ENCODE results near the gene ARMH3.

ARMH3 gene

DNA sequence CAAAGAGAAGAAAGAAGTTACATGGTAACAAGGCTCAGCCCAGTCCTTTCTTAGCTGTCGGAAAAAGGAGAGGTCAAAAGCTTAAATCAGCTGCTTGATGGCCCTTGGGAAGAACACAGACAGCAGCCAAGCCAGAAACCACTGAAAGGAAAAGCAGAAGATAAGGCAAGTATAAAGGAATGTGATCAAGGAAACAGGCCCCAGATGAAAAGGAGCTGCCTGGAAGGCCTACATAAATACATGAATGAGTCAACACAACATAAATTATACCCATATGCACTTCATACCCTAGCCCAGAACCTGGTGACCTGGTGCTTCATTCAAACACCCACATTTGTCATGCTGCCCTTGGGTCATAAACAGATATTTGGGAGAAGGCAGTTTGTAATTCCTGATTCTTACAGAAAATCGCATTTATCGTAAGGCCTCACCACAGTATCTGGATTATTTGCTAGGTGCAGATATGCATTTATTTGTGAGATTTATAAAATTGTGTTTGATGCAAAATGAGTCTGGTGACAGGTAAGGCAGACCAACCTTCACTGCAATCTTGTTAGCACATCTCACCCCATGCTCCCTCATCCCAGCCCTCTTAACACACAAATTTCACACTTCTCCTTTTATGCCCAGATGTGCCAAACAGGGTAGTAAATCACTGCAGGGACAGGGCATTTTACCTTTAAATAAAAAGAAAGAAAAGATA lies 117.5 kb downstream of the ARMH3 start:
- no peak for DNase-seq

DNA sequence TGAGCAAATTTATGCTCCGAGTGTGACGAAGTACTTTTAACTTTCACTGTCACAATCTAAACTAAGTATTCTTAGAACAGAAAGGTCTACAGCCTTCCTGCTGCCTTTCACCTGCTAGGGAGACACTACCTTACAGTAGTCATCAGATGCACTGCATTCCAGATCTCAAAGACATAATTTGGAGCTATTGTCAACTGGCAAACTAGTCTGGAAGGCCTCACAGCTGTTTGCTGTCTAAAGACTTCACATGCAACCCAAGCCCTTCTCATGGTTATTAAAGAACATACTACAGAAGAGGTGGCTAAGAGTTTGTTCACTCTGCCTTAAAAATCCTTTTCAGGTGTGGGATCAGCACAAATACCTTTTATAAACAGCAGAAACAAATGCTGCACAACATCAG lies 120.5 kb downstream of the ARMH3 start:
- DNase-seq: no peak

DNA sequence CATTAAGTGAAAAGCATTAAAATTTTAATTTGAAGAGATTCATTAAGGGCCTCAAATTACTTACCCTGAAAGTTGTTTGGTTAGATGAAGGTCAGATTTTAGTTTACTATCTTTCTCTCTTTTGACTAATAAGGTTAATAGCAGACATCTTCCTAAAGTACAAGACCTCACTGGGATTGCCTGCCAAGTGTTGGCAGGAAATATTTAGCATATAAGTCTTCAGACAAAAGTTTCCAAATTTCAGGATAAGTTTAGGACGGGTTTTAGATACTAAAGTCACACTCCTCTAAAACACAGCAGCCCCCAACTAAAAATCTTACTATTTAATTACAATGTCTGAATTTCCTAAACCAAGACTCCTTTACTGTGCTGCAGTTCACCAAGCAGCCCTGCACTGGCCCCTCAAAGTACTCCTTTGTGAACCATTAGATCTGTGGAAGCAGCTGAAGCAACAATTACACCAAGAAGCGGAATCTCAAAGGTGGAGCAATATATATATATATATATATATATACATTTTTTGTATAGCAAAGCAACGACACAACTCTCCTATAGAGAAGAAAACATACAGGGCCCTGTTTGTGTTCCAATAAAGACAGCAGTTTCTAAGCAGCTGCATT lies 121.2 kb downstream of the ARMH3 start:
- no peak for DNase-seq

DNA sequence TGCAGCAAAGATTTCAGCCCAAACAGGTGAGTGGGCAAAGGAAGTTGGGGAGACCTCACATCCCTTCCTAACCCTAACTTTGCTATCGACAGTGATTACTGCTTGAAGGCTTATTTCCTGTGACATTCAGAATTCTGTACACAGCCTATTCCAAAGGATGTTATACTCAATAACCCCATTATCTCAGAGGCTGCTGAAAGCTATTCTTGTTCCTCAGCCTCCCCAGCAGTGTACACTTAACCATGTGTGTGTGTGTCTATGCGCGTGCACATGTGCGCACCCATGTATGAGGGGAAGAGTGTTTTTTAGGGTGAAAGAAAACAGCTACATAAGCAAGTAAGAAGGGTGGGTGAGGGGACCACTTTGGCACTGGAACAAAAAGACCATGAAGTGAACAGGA lies 122.0 kb downstream of the ARMH3 start:
- no peak for DNase-seq

DNA sequence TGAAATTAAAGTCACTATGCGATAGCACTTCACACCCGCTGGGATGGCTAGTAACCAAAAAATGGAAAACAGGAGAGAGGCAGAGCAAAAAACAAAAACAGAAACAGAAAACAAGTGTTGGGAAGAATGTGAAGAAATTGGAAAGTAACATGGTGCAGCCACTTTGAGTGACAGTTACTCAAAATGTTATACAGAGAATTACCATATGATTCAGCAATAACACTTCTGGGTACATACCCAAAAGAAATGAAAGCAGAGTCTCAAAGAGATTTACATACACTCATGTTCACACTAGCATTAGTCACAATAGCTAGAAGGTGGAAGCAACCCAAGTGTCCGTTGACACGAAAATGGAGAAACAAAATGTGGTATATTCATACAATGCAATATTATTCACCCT lies 123.8 kb downstream of the ARMH3 start:
- DNase-seq: no peak

DNA sequence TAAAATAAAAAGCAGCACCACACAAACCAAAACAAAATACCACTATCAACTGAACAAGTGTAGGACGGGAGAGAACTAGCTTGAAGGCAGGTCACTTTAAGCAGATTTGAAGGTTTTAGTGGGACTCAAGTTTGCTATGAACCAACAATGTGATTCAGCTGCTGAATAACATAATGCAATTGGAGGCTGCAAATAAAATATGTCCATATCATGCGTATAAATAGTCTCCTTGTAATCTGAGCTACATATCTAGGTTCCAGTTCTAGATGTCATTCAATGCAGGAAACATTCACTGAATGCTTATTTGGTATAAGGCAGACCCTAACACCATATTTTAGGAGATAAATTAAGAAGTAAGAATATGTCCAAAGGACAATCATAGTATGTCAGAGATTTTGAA lies 130.9 kb downstream of the ARMH3 start:
- no peak for DNase-seq

DNA sequence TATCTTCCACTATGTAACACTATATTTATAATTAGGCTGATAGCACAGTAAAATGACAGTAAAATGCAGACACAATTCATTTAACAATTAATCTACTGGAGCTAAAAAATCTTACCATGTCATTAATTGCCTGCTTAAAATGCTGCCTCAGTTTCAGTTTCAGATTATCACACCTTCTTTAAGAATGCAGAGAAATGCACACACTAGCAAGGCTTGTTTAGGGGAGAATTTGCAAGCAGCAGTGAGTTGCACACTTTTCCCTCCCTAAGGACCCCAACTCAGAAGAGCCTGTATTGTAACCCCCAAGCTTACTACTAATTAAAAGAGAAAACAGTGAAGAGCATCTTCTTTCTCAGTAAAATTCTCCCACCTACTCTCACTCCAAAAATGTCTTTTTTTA lies 132.7 kb downstream of the ARMH3 start:
- DNase-seq: no peak

DNA sequence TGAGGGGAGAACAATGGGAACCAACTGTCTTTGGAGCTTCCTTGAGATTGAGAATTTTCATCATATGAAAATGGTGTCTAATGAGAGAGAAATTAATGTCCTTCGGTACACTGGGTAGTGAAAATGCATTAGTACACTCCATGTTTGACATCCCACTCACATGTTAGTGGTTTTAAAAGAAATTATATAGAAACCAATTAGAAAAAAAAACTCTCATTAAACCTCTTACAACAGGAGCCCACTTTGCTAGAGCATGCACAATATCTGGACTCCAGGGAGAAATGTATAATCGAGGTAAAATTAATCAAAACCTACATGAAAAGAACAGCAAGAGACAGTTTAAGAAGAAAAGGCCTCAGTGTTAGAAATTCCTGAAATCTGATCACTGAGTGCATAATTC lies 133.1 kb downstream of the ARMH3 start:
- no peak for DNase-seq

DNA sequence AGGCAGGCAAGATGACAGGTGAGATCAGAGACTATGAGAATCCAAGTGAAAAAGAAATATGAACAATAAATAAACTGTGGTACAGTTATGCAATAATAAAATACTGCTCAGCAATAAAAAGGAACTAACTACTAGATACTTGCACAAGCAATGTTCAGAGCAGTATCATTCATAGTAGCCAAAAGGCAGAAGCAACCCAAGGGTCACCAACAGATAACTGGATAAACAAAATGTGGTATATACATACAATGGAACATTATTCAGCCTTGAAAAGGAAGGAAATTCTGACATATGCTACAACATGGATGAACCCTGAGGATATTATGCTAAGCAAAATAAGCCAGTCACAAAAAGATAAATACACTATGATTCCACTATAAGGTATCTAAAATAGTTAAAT lies 135.4 kb downstream of the ARMH3 start:
- no peak for DNase-seq

DNA sequence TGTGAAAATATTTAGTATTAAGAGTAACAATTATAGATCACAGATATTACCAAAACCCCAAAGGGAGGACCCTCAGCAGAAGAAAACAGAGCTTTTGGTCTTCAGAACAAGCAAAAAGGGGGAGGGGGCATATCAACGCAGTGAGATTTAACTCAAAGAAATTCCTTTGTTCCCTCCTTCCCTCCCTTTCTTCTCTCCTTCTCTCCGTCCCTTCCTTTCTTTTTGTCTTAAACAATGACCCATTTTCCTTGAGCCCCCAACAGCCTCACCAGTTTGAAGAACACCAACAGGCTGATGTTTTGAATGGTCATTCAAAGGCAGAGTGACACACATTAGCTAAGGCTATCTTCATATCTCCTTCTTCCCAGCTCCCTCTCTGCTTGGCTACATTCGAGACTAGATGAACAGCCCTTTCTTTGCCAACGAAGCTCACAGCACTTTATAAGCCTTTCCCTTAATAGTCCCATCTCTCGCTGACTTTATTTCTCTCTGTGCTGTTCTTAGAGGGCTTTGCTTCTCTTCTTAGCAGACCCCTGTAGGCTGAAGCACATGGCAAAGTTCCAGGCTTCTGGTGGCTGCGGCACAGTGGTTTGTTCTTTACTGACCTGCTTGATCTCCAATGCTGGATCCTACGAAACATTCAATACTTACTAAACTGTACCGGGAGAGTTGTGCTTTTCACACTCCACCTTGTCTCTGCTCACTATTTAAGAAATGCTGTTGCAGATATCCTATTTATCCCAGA lies 136.8 kb downstream of the ARMH3 start:
- DNase-seq: no peak

DNA sequence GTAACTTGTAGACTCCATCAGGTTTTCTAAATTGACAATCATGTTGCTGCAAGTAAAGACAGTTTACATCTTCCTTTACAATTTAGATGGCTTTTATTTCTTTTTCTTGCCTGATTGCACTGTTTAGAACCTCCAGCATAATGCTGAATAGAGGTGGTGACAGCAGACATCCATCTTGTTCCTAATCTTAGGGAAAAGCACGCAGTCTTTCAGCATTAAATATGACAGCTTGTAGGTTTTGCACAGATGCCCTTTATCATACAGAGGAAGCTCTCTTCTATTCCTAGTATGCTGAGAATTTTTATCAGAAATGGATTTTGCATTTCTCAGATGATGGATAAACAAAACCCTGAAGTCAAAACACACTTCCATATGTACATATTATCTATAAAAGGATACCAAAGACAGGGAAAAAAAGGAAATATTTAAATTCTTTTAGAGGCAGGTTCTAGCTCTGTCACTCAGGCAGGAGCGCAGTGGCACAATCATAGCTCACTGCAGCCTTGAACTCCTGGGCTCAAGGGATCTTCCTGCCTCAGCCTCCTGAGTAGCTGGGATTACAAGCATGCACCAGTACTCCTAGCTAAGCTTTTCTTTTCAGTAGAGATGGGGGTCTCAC lies 143.3 kb downstream of the ARMH3 start:
- no peak for DNase-seq

DNA sequence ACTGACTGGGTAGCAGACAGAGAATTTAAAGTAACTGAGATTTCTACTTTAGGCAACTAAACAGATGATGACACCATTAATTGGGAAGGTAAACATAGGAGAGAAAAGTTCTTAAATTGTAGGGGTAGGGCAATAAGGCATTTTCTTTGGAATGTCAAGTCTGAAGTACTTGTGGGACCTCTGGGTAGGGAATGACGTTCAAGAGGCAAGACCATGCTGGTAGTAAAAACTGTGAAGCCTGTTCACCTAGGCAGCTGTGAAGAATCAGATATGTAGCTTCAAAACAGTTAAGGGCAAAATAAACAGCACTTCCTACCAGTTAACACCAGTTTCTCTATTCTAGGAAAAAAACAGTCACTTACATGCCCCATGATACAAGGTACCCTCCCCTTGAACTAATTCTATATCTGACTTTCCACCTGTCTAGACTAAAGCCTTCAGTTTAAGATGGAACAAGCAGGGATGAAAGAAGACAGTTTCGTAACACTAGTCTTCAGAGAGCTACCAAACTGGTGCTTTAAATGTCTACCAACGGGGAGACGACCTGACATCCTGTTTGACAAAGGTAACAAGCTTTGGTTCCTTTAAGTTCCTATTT lies 149.3 kb downstream of the ARMH3 start:
- DNase-seq: no peak

DNA sequence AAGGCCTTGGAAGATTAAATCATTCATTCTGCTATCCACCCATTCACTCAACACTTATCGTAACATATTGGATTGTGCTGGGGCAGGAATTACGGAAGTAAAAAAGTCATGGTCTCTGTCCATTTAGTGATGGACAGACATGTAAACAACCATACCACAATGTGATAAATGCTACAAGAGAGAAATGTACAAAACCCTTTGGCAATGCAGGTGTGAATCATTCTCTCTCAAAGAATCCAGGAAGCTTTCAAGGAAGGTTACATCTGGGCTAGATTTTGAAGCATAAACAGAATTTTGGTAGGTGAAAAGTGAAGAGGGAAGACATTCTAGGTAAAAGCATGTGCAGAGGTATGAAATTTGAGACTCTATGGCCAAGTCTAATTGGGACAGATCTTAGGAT lies 150.7 kb downstream of the ARMH3 start:
- no peak for DNase-seq

DNA sequence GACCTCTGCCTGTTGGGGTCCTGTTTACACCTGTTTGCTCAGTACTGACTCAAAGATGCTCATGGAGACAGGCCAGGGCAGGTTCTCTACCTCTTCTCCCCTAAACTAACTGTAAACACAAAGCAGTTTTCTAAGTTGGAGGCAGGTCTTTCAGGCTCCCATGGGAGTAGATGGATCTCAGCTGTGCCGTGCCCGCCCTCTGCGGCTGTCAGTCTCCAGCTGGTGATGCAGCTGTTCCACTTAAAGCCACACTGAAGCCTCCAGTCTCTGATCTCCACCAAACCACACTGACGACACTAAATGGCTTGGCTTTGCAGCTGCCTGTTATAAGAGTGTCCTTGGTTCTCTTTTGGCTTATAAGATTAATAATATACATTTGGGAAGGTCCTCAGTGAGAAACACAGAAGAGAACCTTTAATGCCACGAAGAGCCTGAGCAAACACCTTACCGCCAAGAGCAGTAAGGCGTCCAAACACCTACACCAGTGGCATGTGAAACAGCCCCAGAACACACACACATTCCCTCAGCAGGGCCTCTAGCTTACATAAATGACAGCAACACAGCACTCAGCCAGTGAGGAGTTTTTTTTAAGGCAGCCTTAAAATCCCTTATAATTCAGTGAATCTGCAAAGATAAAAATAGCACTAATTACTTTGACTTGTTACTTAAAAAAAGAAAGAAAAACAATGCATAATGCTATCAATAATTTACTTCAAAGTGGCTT lies 152.0 kb downstream of the ARMH3 start:
- DNase-seq: peak in 1 of 2 donors; percentile 16

DNA sequence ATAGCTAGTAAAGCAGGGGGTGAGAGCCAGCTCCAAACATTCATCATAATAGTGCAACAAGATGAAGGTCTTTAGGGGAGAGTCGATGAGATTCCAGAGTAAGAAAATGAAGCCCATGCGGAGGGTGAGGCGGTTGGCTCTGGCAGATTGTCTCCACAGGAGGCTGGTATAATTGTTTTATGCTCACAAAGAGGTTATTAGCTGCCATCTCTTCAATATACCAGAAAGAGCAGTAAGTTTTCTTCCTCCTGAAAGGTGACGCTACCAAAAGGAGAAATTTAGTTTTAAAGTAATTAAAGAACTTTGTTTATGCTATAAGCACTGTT lies 153.2 kb downstream of the ARMH3 start:
- DNase-seq: no peak

DNA sequence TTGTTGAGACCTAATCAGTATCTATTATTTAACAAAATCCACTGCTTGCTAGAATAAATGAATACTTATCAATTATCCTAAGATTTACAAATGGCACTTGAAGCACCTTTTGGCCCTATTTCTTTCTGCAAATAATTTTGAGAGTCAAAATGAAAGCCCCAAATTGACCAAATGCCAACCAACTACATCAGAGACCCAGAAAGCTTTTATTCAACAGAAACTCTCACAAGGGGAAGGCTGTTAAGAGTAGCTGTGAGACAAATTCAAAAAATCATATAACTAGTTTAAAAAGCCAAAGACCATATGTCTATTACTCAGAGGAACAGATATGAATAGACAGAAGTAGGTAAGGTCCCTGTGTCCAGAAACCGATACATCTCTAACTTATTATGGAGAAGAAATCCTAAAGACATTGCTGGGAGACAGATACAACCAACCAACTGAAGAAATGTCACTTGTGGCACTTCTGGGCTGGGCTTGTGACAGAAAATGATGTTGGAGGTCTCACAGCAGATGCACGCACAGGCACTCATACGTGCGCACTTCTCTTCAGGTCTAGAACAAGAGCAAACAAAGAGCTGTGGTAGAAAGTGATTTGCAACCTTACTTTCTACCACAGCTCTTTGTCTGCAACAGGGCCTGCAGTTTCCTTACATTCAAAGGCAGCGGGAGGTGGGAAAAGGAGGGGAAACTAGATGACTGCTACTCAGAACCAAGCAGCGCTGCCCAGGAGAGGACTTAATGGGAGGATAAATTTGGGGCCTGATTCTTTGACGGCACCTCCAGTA lies 153.7 kb downstream of the ARMH3 start:
- DNase-seq: no peak

DNA sequence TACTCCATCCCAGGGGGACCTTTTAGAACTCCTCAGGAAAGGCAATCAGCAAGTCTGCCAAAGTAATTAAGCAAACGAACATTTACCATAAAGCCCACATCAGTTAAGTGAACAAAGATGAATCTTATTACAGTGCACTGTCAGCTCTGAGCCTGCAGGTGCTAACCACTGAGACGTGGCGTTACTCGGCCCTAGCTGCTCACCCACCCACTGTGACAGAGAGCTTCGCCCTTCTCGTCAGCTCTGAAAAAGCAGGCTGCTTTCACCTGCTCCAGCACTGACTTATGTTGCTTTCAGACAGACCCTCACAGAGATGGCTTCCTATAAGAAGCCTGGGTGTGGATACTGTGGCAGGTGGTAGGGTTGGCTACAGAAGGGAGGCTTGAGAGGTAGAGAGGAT lies 154.6 kb downstream of the ARMH3 start:
- no peak for DNase-seq

DNA sequence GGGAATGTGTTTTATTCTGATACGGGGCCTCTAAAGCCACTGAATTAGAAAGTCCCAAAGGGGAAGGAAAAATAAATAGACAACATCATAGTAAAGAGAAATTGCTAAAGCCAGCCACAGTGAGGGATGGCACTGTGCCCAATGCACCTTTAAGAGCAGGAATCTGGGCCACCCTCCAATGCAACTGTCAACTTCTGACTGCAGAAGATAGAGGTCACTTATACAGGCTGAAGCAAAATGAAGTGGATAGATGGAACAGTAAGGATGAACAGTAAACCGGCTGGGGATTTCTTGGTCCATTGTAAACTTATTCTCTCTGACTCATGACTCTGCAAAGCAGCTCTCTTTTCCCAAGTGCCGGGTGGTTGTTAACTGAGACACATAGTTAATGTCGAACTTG lies 158.3 kb downstream of the ARMH3 start:
- no peak for DNase-seq

DNA sequence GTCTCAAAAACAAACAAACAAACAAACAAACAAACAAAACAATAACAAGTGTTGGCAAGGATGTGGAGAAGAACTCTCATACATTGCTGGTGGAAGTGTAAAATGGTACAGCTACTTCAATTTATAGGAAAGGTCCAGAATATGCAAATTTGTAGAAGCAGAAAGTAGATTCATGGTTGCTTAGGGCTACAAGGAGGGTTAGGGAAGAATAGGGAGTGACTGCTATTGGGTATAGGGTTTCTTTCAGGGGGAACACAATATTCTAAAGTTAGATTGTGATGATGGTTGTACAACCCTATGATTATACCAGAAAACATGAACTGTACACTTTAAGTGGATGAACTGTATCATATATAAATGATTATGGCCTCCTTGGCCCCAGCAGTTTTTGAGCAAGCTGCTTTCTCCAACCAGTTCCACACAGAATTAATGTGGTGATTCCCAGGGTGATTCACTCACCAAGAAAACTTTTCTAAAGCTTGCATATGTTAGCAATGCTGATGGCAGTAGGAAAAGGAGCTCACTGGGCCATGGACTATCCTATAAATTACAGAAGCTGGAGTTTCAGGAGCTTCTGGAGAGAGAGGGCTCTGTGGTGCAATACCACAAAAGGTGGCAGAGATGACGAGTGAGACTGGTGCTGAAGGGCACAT lies 159.6 kb downstream of the ARMH3 start:
- no peak for DNase-seq

DNA sequence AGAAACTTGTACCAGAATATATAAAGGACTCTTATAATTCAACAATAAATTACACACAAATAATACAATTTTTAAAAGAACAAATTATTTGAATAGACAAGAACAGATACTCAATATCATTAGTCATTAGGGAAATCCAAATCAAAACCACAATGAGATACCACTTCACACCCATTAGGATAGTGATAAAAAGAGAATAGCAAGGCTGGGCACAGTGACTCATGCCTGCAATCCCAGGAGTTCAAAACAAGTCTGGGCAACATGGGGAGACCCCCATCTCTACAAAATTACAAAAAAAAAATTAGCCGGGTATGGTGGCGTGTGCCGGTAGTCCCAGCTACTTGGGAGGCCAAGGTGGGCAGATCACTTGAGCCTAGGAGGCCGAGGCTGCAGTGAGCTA lies 160.2 kb downstream of the ARMH3 start:
- DNase-seq: no peak

DNA sequence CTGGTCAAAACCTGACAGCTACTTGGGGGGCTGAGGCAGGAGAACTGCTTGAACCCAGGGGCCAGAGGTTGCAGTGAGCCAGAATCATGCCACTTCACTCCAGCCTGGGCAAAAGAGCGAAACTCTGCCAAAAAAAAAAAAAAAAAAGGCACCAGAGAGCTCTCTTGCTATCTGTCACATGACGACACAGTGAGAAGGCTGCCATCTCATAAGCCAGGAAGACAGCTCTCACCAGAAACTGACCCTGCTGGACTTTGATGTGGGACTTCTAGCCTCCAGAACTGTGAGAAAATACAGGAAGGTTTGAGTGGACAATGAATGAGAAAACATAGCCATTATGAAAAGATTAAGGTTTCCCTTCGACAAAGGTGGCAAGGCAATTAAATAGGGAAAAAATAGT lies 161.2 kb downstream of the ARMH3 start:
- no peak for DNase-seq

DNA sequence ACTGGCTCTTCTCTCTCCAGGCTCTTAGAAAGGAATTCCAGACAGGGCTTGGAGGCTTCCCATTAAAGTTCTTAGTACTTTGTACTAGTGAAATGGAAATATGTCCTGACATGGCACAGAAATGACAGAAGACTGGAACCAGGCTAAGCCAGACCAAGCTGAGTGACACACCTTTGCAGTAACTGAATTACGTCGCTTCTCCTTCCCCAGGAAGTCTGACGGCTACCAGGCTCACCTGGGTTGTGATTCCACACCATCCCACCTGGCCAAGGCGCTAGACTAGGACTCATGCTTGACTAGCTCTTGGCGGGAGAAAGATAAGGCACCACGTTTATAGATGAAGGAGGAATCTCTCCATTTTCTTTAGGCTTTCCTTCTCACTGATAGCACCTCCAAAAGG lies 161.7 kb downstream of the ARMH3 start:
- DNase-seq: no peak
